ENCODE data around the gene KRT23. TPM values are rescaled to one million over a fixed set of nuclear protein-coding genes. Genes with fewer than 3 reads are reported as not detected.

Gene KRT23
- total RNA-seq, 2 donors from 2014 or later: 0.27 to 1.2 TPM

DNA sequence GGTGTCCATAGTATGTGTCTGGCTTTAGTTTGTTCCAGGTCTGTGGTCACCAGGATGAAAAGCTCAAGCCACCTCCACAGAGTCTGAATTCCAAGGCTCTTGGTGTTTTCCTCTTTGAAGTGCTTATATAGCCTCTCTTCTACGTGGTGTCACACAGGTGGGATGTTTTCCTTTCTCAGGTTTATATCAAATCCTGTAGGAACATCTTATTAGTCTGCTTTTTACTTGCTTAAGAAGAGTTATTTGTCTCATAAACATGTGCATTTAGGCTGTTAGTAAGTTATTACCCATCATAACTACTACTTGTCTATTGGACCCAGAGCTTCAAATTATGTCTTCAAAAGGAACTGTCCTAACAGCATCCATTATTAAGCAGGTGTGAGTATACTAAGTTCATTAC is 29.4 kb upstream of the KRT23 start, which contains the start of gene KRT39:
KRT39 (minus strand) TSS at position 101 of the 400 bp plus-strand sequence; CDS start at position 9, 92 bp downstream.
- H3K9me3 ChIP-seq: no peaks in the 10 kb centered on the region
- intact Hi-C loops (cut with DNase I): no loop called here
- no peak within 1 kb of the TSS for H3K4me3 ChIP-seq
- H3K9ac ChIP-seq (ENCODE audit: low read depth in 2 of 2, low read length in 2 of 2): no peak within 1 kb of the TSS
- no peaks in the 10 kb centered on the region for H3K4me1 ChIP-seq
- H3K27me3 ChIP-seq: no peaks in the 10 kb centered on the region
- no peak for DNase-seq
- H3K36me3 ChIP-seq: no peaks in the 10 kb centered on the region
- TF ChIP-seq, protein P1, sequence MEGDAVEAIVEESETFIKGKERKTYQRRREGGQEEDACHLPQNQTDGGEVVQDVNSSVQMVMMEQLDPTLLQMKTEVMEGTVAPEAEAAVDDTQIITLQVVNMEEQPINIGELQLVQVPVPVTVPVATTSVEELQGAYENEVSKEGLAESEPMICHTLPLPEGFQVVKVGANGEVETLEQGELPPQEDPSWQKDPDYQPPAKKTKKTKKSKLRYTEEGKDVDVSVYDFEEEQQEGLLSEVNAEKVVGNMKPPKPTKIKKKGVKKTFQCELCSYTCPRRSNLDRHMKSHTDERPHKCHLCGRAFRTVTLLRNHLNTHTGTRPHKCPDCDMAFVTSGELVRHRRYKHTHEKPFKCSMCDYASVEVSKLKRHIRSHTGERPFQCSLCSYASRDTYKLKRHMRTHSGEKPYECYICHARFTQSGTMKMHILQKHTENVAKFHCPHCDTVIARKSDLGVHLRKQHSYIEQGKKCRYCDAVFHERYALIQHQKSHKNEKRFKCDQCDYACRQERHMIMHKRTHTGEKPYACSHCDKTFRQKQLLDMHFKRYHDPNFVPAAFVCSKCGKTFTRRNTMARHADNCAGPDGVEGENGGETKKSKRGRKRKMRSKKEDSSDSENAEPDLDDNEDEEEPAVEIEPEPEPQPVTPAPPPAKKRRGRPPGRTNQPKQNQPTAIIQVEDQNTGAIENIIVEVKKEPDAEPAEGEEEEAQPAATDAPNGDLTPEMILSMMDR (IDR thresholded peaks at IDR 0.05): no peak
- H3K27ac ChIP-seq: no peak within 1 kb of the TSS

DNA sequence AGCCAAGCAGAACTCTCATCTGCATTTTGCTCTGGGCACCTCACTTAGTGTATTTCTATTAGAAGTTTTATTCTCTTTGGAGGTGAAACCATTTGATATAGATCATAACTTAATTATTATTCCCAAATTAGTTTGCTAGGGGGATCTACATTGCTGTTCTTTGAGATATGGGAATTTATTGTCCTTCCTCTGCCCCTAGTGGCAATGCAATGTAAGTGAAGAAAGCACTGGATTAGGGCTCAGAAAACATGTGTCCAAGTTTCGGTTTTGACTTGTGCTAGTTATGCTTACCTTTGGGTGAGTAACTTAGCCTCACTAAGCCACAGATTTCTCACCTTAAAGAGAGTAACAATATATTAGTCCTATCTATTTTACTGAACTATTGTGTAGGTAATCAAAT is 26.4 kb upstream of the KRT23 start:
- intact Hi-C loops (cut with DNase I): no loop called here
- no peak overlapping the region for H3K9ac ChIP-seq (ENCODE audit: low read depth in 2 of 2, low read length in 2 of 2)
- DNase-seq: no peak

DNA sequence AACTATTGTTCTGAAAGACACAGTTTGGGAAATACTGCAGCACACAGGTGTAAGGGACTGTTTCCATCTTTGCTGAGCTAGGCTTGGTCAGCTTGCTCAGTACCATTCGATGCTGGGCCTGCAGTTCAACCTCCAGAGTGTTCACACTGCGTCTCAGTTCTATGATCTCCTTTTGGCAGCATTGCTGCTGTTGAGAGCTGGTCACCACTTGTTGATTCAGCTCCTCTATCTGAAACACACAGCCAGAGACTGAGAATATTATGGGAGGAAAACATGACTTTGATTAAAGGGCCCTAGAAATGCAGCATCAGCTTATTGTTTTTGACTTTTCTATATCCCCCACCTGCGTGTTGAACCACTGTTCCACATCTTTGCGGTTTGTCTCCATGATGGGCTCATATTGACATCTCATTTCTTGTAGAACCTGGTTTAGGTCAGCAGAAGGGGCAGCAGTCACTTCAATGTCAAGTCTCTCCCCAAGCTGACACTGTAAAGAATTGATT is 24.7 kb upstream of the KRT23 start:
- no peak overlapping the region for H3K4me3 ChIP-seq
- no peaks in the 10 kb centered on the region for H3K36me3 ChIP-seq
- TF ChIP-seq, protein P1 (IDR thresholded peaks at IDR 0.05): no peak
- H3K27me3 ChIP-seq: no peaks in the 10 kb centered on the region
- no peaks in the 10 kb centered on the region for H3K4me1 ChIP-seq
- intact Hi-C loops (cut with DNase I): no loop called here
- H3K27ac ChIP-seq: no peak overlapping the region
- DNase-seq: no peak
- H3K9ac ChIP-seq (ENCODE audit: low read depth in 2 of 2, low read length in 2 of 2): no peak overlapping the region
- no peaks in the 10 kb centered on the region for H3K9me3 ChIP-seq

More for the DNA sequence above, 26.4 kb upstream of the KRT23 start:
- Histone ChIP-seq H3K27ac (no peak overlapping the region), H3K9me3 (no peaks in the 10 kb centered on the region), H3K27me3 (no peaks in the 10 kb centered on the region), H3K4me3 (no peak overlapping the region), H3K36me3 (no peaks in the 10 kb centered on the region), H3K4me1 (no peaks in the 10 kb centered on the region)
- TF ChIP-seq, protein P1 (IDR thresholded peaks at IDR 0.05): peak; percentile 65

DNA sequence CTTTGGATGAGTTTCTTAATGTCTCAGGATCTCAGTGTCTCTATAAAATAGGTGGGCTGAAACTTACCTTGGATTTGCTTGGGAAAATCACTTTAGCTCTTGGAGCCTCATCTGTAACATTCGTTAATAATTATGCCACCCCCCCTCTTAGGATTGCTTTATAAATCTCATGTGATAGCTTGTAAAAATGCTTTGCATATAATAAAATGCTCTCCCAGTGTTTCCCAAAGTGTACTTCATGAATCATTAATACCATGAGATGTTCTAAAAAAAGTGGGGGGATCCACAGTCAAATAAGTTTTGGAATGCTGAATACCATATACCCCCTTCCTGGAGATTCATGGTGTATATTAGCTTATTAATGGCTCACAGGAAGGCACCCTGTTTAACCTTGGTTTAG is 24.1 kb upstream of the KRT23 start:
- intact Hi-C loops (cut with DNase I): no loop called here
- DNase-seq: no peak
- no peak overlapping the region for H3K27ac ChIP-seq
- no peak overlapping the region for H3K9ac ChIP-seq (ENCODE audit: low read depth in 2 of 2, low read length in 2 of 2)
- TF ChIP-seq, protein P1 (IDR thresholded peaks at IDR 0.05): no peak
- no peaks in the 10 kb centered on the region for H3K4me1 ChIP-seq
- H3K36me3 ChIP-seq: no peaks in the 10 kb centered on the region
- no peaks in the 10 kb centered on the region for H3K27me3 ChIP-seq
- no peaks in the 10 kb centered on the region for H3K9me3 ChIP-seq
- no peak overlapping the region for H3K4me3 ChIP-seq

DNA sequence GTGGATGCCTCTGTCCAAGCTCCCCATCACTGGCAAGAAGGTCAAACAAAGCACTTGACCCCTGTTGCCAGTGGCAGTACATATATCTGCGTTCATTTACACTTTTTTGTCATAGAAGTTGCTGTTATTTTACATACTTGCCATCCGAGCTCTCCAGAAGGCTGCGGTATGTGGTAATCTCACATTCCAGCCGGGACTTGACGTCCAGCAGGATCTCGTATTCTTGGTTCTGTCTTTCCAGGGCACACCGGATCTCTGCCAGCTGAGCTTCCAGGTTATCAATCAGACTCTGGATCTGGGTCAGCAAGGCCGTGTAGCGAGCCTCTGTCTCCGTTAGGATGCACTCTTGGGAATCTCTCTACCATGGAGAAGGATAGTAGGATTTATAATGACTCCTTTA is 22.7 kb upstream of the KRT23 start:
- intact Hi-C loops (cut with DNase I): no loop called here
- Histone ChIP-seq H3K9me3 (no peaks in the 10 kb centered on the region), H3K27ac (no peak overlapping the region), H3K9ac (ENCODE audit: low read depth in 2 of 2, low read length in 2 of 2) (no peak overlapping the region), H3K36me3 (no peaks in the 10 kb centered on the region), H3K4me3 (no peak overlapping the region), H3K27me3 (no peaks in the 10 kb centered on the region), H3K4me1 (no peaks in the 10 kb centered on the region)
- no peak for DNase-seq
- TF ChIP-seq, protein P1 (IDR thresholded peaks at IDR 0.05): no peak

Data from colonic mucosa (tissue), 4 donors.